CD14-positive monocyte (primary cell): ENCODE measurements around the gene ACD. TPM values are rescaled to one million over a fixed set of nuclear protein-coding genes. Genes with fewer than 3 reads are reported as not detected.

Experiments used
- DNase-seq, 3 donors: peaks; one replicate each; pipeline ENCODE4 v3.0.0-alpha.2; 2011 to 2022
- H2AFZ ChIP-seq: 2 replicates; pipeline ENCODE4 v1.6.0; 2012; ENCODE audit warnings: mild to moderate bottlenecking, low read depth, low read length, inconsistent platforms; ENCODE audit not compliant: insufficient read depth, poor library complexity, severe bottlenecking
- H3K27ac ChIP-seq, 2 donors: 1 replicate in 1 of 2; 2 replicates in 1 of 2; pipeline ENCODE4 v1.5.1; 2012 to 2013; ENCODE audit warnings: low read length in 2 of 2, control low read depth in 1 of 2, inconsistent platforms in 1 of 2, low read depth in 1 of 2, mild to moderate bottlenecking in 1 of 2
- H3K27me3 ChIP-seq, 2 donors: one replicate each; pipeline versions ENCODE4 v1.6.0 to v1.6.1; 2011 to 2013; ENCODE audit warnings: low read length in 2 of 2; ENCODE audit not compliant: control insufficient read depth in 2 of 2, insufficient read depth in 2 of 2
- H3K36me3 ChIP-seq, 2 donors: replicated peaks in 1 of 2; 1 replicate in 1 of 2; 2 replicates in 1 of 2; pipeline versions ENCODE4 v1.5.1 to v1.6.1; 2012 to 2013; ENCODE audit warnings: low read length in 2 of 2, control low read depth in 1 of 2, inconsistent platforms in 1 of 2, mild to moderate bottlenecking in 1 of 2; ENCODE audit not compliant: insufficient read depth in 2 of 2, control insufficient read depth in 1 of 2
- H3K4me1 ChIP-seq, 2 donors: 1 replicate in 1 of 2; 2 replicates in 1 of 2; pipeline versions ENCODE4 v1.5.1 to v1.6.1; 2012 to 2013; ENCODE audit warnings: low read length in 2 of 2, control low read depth in 1 of 2, inconsistent platforms in 1 of 2, mild to moderate bottlenecking in 1 of 2, moderate library complexity in 1 of 2; ENCODE audit not compliant: insufficient read depth in 2 of 2, control insufficient read depth in 1 of 2
- H3K4me2 ChIP-seq: replicated peaks from 2 replicates; pipeline ENCODE3; 2012; ENCODE audit warnings: low read length, moderate library complexity, mild to moderate bottlenecking; ENCODE audit not compliant: poor library complexity, severe bottlenecking; ENCODE audit errors: extremely low read depth
- H3K4me3 ChIP-seq, 3 experiments: fragments of 200-600 bp in 1 of 3; sonication (generic) in 1 of 3; replicated peaks in 1 of 3; 1 replicate in 2 of 3; 2 replicates in 1 of 3; pipeline ENCODE4 v1.5.1; 2011 to 2013; ENCODE audit warnings: low read length in 3 of 3, mild to moderate bottlenecking in 3 of 3, control low read depth in 2 of 3, low read depth in 2 of 3, inconsistent platforms in 1 of 3, moderate library complexity in 1 of 3
- H3K79me2 ChIP-seq: 2 replicates; pipeline ENCODE4 v1.6.0; 2012; ENCODE audit warnings: mild to moderate bottlenecking, control low read depth, inconsistent platforms, low read length, moderate library complexity; ENCODE audit not compliant: insufficient read depth
- H3K9ac ChIP-seq: 2 replicates; pipeline ENCODE4 v1.6.0; 2017; ENCODE audit warnings: low read length, mild to moderate bottlenecking; ENCODE audit not compliant: insufficient read depth, poor library complexity, severe bottlenecking
- H3K9me3 ChIP-seq, 2 donors: replicated peaks in 1 of 2; 1 replicate in 1 of 2; 2 replicates in 1 of 2; pipeline versions ENCODE4 v1.5.1 to v1.6.1; 2012 to 2013; ENCODE audit warnings: low read length in 2 of 2, control low read depth in 1 of 2; ENCODE audit not compliant: control insufficient read depth in 1 of 2, insufficient read depth in 1 of 2
- H4K20me1 ChIP-seq: 2 replicates; pipeline ENCODE4 v1.6.0; 2012; ENCODE audit warnings: mild to moderate bottlenecking, low read length, control low read depth, moderate library complexity; ENCODE audit not compliant: insufficient read depth
- H3K27ac Mint-ChIP-seq, 7 donors: one replicate each; pipeline ENCODE4 v1.8.0; 2020; ENCODE audit warnings: mild to moderate bottlenecking in 7 of 7, mixed read lengths in 7 of 7, moderate library complexity in 6 of 7, inconsistent platforms in 2 of 7
- H3K27me3 Mint-ChIP-seq, 3 donors: one replicate each; pipeline ENCODE4 v1.8.0; 2021 to 2022; ENCODE audit warnings: low read depth in 3 of 3, mild to moderate bottlenecking in 3 of 3, mixed read lengths in 3 of 3, moderate library complexity in 3 of 3, inconsistent platforms in 1 of 3
- H3K36me3 Mint-ChIP-seq, 2 donors: one replicate each; pipeline ENCODE4 v1.8.0; 2020; ENCODE audit warnings: mixed read lengths in 2 of 2, inconsistent platforms in 1 of 2, mild to moderate bottlenecking in 1 of 2
- H3K4me1 Mint-ChIP-seq: one replicate; pipeline ENCODE4 v1.8.0; 2020; ENCODE audit warnings: mild to moderate bottlenecking, mixed read lengths
- H3K4me3 Mint-ChIP-seq, 2 donors: one replicate each; pipeline ENCODE4 v1.8.0; 2020; ENCODE audit warnings: mild to moderate bottlenecking in 2 of 2, mixed read lengths in 2 of 2, moderate library complexity in 1 of 2
- H3K9me3 Mint-ChIP-seq, 7 donors: one replicate each; pipeline ENCODE4 v1.8.0; 2020 to 2022; ENCODE audit warnings: mixed read lengths in 7 of 7, mild to moderate bottlenecking in 6 of 7, moderate library complexity in 6 of 7, inconsistent platforms in 2 of 7
- CTCF ChIP-seq: fragments of 200-600 bp; IDR thresholded peaks from one replicate; pipeline ENCODE4 v1.8.0; 2022; ENCODE audit warnings: antibody characterized with exemption, mild to moderate bottlenecking
- WGBS: methylation state at CpG from one replicate; pipeline ENCODE4 v1.1.5; 2013; ENCODE audit warnings: missing lambda C conversion rate; ENCODE audit not compliant: insufficient coverage; 5-methylcytosine and 5-hydroxymethylcytosine counted together
- intact Hi-C, 2 donors: fragments of 100-400 bp; cut with micrococcal nuclease; formaldehyde crosslinking; loops; one replicate each; pipeline versions ENCODE4 v1.15.0 to v1.15.1; 2023
- polyA plus RNA-seq, 3 donors: library from polyadenylated mRNA; depleted of rRNA in 1 of 3; unstranded in 2 of 3; stranded (reverse) in 1 of 3; fragments of 300-500 nt in 2 of 3; fragments of >200 nt in 1 of 3; fragmentation: Illumina TruSeq in 2 of 3; gene quantifications; 1 replicate in 2 of 3; 2 replicates in 1 of 3; pipeline ENCODE4 v1.2.3, GENCODE V29; 2012 to 2021

ACD gene
- polyA plus RNA-seq, 3 donors = 11.8 to 26.0 (median 14.9) TPM

DNA sequence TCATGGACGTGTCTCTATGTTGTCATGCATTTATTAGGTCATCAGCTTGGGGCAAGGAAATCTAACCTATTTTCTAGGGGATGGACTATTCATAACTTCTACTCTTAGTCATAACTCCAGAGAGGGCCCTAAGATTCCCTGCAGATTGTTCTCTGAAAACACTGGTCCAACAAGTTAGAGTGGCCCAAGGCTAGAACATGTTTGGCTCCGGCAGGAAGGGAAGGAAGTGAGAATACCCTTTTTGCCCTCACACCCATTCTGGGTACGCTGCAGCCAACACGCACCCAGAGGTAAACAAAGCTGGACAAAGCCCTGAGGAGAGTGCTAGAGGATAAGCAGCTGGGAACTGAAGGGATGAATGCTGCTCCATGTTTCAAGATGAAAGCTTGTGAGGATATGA lies 16.5 kb upstream of the ACD start:
- WGBS = 80% methylated on average over 1 of the region's 4 CpGs
- TF ChIP-seq CTCF = no peak
- H3K9me3 Mint-ChIP-seq = no peaks in the 10 kb centered on the region
- Histone ChIP-seq H3K27ac (no peak overlapping the region), H3K79me2 (no peaks in the 10 kb centered on the region), H3K9ac (no peak overlapping the region), H3K36me3 (peaks cover 2 to 6% of the 10 kb centered on the region in 2 donors), H3K27me3 (no peaks in the 10 kb centered on the region), H3K4me2 (no peak overlapping the region), H3K9me3 (no peaks in the 10 kb centered on the region), H3K4me3 (no peak overlapping the region), H4K20me1 (no peaks in the 10 kb centered on the region), H2AFZ (no peak overlapping the region), H3K4me1 (peaks cover 18 to 20% of the 10 kb centered on the region in 2 donors)
- intact Hi-C loops = loop anchor here in 1 of 2 donors (10.0 kb wide), 1 partner anchor 548 kb away; no protein-coding TSS in a partner anchor
- H3K4me3 Mint-ChIP-seq = no peak overlapping the region
- no peak overlapping the region for H3K27ac Mint-ChIP-seq
- no peak for DNase-seq
- H3K27me3 Mint-ChIP-seq = peaks cover 0 to 2% (median 2%) of the 10 kb centered on the region in 3 donors
- H3K36me3 Mint-ChIP-seq = peaks cover 15 to 32% of the 10 kb centered on the region in 2 donors
- H3K4me1 Mint-ChIP-seq = peaks cover 27% of the 10 kb centered on the region

GRCh38 chr16:67675999-67676398 lies 15.9 kb upstream of the ACD start:
- Mint-ChIP-seq H3K9me3 (no peaks in the 10 kb centered on the region), H3K27me3 (peaks cover 0 to 2% (median 2%) of the 10 kb centered on the region in 3 donors), H3K36me3 (peaks cover 15 to 29% of the 10 kb centered on the region in 2 donors), H3K27ac (no peak overlapping the region), H3K4me3 (no peak overlapping the region), H3K4me1 (peaks cover 27% of the 10 kb centered on the region)
- H3K27ac ChIP-seq = no peak overlapping the region
- WGBS = 97% methylated on average over 4 of the region's 7 CpGs
- DNase-seq = no peak
- intact Hi-C loops = loop anchor here in 1 of 2 donors (10.0 kb wide), 1 partner anchor 549 kb away; no protein-coding TSS in a partner anchor
- H3K4me2 ChIP-seq = no peak overlapping the region
- H3K27me3 ChIP-seq = no peaks in the 10 kb centered on the region
- H3K4me1 ChIP-seq = peaks cover 18 to 20% of the 10 kb centered on the region in 2 donors
- H3K9me3 ChIP-seq = no peaks in the 10 kb centered on the region
- H2AFZ ChIP-seq = no peak overlapping the region
- H3K9ac ChIP-seq = no peak overlapping the region
- H3K4me3 ChIP-seq = no peak overlapping the region
- no peaks in the 10 kb centered on the region for H4K20me1 ChIP-seq
- peaks cover 2 to 6% of the 10 kb centered on the region in 2 donors for H3K36me3 ChIP-seq
- no peaks in the 10 kb centered on the region for H3K79me2 ChIP-seq
- TF ChIP-seq CTCF = no peak
